HG03565 (cell line): Measurements from ENCODE around the gene GAS6.
"Not testable (repeated sequence)": the region's sequence is repeated elsewhere in the genome, so short reads cannot be mapped to it uniquely, and the experiment has no call there.

ENCODE experiments used
- ATAC-seq: cut with Tn5 transposase; IDR thresholded peaks from one replicate; pipeline ENCODE4 v1.9.1; 2021; ENCODE audit warnings: mild to moderate bottlenecking, moderate library complexity; ENCODE audit not compliant: unreplicated experiment

Gene GAS6

DNA sequence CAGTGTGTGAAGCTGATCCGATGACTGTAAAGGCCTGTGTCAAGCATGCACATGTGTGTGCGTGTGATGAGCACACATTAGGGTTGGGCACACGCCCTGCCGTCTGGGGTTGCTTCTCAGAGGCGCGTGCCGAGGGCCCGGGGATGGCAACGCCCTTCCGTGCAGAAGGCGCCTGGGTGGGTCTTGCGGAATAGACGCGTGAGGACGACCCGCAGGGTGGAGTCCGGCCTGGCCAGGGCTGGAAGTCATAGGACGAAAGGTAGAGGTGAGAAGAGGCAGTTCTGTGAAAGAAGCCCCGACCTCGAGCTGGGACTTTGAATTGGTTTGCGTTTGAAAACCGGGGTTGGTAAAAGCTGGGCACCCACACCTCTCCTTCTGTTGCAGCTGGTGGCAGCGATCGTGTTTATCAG is 69.1 kb downstream of the GAS6 start:
- ATAC-seq = no peak

GRCh38 chr13:113794086-113794485 is 69.8 kb downstream of the GAS6 start:
- ATAC-seq = no peak

- ATAC-seq = no peak
Observed at GRCh38 chr13:113793718-113794085, 70.2 kb downstream of the GAS6 start.

DNA sequence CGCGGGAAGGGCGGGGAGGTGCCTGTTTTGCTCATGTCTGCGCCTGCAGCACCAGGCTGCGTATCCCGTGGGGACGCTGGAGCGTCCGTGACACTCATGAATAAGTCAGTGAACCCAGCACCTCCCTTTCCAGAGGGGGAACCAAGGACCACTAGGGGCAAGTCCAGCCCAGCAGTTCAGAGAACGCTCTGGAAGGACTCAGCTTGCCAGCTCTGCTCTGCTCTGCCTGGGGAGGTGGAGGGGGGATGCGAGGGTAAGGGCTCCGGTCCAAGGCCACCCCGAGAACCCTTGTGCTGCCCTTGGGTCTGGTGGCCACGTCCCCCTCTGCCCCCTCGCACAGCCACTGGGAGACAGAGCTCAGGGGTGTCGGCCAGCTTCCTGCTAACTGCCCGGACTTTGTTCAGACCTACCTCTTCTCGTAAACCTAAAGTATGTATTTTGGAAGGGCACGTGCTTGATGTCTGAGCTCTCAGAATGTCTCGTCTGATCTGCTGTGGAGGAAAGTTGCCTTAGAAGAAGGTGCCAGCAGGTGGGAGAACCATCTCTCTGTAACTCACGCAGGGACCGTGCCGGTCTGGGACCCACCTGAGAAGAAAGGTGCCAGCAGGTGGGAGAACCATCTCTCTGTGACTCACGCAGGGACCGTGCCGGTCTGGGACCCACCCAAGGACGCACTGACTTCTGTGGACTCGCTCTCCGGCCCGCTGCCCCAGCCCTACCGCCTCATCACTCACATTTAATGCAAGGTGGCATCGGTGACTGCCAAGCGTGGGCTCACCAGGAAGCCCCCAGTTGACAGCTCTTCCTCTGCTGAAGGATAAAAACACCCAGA is 70.8 kb downstream of the GAS6 start:
- ATAC-seq = no peak

- no peak for ATAC-seq
Observed at GRCh38 chr13:113792236-113792770, 71.6 kb downstream of the GAS6 start.

DNA sequence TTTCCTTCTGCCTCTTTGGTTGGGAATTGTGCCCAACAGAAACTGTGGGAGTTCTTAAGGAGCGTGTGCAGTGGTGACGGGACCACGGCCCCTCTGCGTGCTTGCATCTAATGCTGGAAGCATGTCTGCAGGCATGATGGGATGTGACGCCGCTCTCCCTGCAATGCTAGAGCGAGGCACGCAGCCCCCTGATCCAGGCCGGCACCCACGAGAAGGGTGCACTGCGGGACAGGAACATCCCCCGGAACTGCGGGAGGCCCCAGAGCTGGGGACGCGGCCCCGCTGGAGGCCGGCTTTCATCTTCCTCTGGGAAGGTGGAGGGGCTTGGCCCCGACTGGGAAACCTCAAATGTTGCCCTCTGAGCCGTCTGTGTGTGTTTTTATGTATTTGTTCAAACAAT is 72.1 kb downstream of the GAS6 start:
- no peak for ATAC-seq

GRCh38 chr13:113791226-113791625 is 72.7 kb downstream of the GAS6 start:
- ATAC-seq = no peak

DNA sequence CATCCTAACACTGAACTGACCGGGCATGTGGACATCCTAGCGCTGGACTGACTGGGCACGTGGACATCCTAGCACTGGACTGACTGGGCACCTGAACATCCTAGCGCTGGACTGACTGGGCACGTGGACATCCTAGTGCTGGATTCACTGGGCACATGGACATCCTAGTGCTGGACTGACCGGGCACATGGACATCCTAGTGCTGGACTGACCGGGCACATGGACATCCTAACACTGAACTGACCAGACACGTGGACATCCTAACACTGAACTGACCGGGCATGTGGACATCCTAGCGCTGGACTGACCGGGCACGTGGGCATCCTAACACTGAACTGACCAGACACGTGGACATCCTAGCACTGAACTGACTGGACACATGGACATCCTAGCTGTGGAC is 73.9 kb downstream of the GAS6 start:
- not testable (repeated sequence) for ATAC-seq

DNA sequence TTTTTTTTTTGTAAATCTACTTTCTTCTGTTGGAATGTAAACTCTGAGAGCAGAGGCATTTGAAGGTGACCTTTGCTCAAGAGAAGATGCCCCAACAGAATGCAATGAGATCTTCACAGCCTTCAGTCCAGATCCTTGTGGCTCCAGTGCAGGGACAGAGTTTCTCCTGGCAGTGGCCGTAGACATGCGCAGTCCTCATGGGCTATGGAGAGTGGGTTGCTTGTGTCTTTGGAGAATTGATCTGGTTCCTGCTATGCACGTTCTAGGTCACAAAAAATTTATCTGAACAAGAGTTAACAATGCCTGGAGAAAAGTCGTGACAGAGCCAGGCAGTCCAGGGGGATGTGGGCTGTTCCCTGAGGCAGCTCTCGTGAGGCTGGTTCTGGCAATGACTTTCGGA is 74.7 kb downstream of the GAS6 start:
- ATAC-seq = no peak

GRCh38 chr13:113788413-113789135 is 75.3 kb downstream of the GAS6 start:
- no peak for ATAC-seq

DNA sequence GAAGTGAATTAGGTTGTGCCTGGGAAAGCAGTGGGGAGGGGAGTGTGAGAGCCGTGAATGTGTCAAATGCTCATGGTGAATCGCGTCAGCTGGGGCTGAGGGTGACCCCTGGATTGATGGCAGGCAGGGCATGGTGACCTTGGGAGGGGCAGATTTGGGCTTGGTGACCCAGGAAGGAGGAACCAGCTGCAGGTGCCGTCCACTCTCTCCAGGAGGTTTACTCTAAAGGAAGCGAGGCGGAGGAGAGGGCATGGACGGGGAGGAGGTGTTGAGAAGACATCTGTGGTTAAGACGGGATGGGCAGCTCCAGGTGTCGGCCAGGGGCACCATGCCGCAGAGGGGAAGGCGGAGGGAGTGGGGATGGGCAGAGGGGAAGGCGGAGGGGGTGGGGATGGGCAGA is 76.2 kb downstream of the GAS6 start:
- ATAC-seq = no peak

GRCh38 chr13:113786262-113786841 is 77.5 kb downstream of the GAS6 start:
- no peak for ATAC-seq

- no peak for ATAC-seq
Observed at GRCh38 chr13:113785051-113786010, 78.5 kb downstream of the GAS6 start.

DNA sequence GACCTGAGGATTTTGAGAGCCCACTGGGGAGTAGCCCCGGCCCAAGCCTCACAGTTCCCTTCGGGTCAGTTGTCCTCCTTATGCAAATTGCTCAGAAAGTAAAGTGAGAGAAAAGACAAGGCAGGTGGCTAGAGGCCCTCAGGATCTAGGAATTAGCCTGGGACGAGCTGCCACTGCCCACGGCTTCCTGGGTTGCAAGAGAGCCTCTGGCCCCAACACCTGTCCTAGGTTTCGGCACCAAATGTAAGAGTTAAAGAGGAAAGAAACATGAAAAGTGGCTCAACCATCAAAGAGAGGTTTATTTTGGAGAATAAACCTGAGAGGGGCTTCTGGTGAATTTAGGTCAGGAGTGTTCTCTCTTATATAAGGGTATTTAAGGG is 79.2 kb downstream of the GAS6 start:
- ATAC-seq = no peak

DNA sequence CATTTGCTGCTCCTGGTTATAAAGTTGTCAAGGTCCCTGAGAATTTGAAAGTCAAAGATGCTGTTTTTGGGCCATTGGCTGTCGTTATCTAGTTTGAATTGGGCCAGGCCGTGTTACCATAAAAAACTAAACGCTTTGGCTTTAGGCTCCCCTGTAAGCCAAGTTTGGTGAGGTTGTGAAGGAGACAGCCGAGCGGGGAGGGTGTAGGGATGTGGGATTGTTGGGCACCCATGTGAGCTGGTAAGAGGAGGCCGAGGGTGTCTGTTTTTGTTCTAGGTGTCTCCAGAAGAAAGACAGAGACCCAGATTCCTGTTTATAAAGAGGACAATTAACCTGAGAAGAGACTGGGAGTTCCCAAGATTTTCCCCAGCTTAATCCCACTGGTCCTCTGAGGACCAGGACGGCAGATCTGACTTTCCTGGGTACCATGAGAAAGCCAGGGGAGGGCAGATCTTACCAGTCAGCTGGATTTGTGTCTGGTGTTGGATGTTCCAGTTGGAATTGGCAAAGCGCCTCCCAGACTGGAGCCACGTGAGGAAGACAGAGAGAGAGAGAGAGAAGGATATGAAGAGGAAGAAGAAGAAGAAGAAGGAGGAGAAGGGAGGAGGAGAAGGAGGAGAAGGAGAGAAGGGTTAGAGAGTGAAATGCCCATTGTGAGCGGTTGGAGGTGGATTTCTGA is 79.8 kb downstream of the GAS6 start:
- no peak for ATAC-seq

DNA sequence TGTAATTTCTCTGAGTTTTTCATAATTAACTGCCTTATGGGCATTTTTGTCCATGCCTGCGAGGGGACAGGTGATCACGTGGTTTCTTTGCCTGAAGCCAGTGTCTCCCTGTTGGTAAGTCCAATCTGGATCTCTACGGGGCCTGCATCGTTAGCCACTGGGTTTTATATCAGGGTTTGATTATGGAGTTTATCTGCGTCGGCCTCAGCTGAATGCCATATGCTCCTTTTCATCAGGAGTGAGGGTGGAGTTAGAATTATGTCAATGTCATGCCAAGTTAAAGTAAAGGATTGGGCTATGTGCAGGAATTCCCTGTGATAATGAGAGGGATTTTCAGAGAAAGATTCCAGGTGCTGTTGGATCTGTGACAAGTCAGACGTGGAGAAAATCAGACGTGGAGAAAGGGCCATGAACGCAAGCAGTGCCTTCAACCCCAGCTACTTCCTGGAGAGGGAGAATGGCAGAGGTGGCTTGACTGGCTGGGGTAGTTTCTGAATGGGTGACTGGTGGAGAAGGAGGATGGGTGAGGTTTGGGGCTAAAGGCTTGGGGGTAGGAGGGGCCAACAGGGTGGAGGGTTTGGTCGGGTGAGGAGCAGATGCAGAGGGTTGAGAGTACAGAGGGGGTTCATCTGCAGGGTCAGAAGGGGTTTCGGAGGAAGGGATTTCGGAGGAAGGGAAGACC is 80.5 kb downstream of the GAS6 start:
- no peak for ATAC-seq

GRCh38 chr13:113782472-113782871 is 81.4 kb downstream of the GAS6 start:
- no peak for ATAC-seq

- ATAC-seq = no peak
Observed at GRCh38 chr13:113781571-113781970, 82.3 kb downstream of the GAS6 start.
